DMS 273 (cell line): Measurements from ENCODE around the gene HECTD4.

Source experiments
- DNase-seq: peaks from one replicate; lab custom pipeline; 2025; ENCODE audit not compliant: unreplicated experiment; lab: John Stamatoyannopoulos, UW

Gene HECTD4

GRCh38 chr12:112182499-112182898 lies 199.7 kb downstream of the HECTD4 start:
- DNase-seq: no peak

- no peak for DNase-seq
These were observed 201.8 kb downstream of the HECTD4 start for GRCh38 chr12:112180422-112180821.

- DNase-seq: no peak
These were observed 202.3 kb downstream of the HECTD4 start for GRCh38 chr12:112179916-112180315.

- no peak for DNase-seq
These were observed 202.9 kb downstream of the HECTD4 start for GRCh38 chr12:112179341-112179740.

GRCh38 chr12:112178796-112179195 lies 203.4 kb downstream of the HECTD4 start:
- DNase-seq: no peak

GRCh38 chr12:112176321-112177010 lies 205.8 kb downstream of the HECTD4 start:
- DNase-seq: no peak

GRCh38 chr12:112175361-112176155 lies 206.7 kb downstream of the HECTD4 start:
- DNase-seq: no peak

- DNase-seq: no peak
These were observed 209.5 kb downstream of the HECTD4 start for GRCh38 chr12:112172556-112173324.

- DNase-seq: no peak
These were observed 211.1 kb downstream of the HECTD4 start for GRCh38 chr12:112170971-112171596.

GRCh38 chr12:112170376-112170775 lies 211.9 kb downstream of the HECTD4 start:
- DNase-seq: peak; percentile 17

GRCh38 chr12:112169966-112170365 lies 212.3 kb downstream of the HECTD4 start:
- DNase-seq: no peak

- DNase-seq: no peak
These were observed 212.9 kb downstream of the HECTD4 start for GRCh38 chr12:112169161-112169872.

GRCh38 chr12:112168561-112168971 lies 213.7 kb downstream of the HECTD4 start:
- no peak for DNase-seq

- DNase-seq: no peak
These were observed 214.3 kb downstream of the HECTD4 start for GRCh38 chr12:112167718-112168525.

- DNase-seq: no peak
These were observed 215.2 kb downstream of the HECTD4 start for GRCh38 chr12:112167031-112167461.

GRCh38 chr12:112166051-112167015 lies 215.9 kb downstream of the HECTD4 start:
- DNase-seq: no peak

- no peak for DNase-seq
These were observed 216.6 kb downstream of the HECTD4 start for GRCh38 chr12:112165624-112166023.

- no peak for DNase-seq
These were observed 218.1 kb downstream of the HECTD4 start for GRCh38 chr12:112164011-112164660.
